Activated CD8-positive, alpha-beta memory T cell treated with anti-CD3 and anti-CD28 coated beads, Interleukin-2, amount 50 U/mL, for 1 hour (primary cell): ENCODE results near the gene KCNT1.

ENCODE experiments used
- DNase-seq: peaks from one replicate; pipeline ENCODE4 v3.0.0-alpha.2; 2020; ENCODE audit errors: extremely low read depth

Gene KCNT1

DNA sequence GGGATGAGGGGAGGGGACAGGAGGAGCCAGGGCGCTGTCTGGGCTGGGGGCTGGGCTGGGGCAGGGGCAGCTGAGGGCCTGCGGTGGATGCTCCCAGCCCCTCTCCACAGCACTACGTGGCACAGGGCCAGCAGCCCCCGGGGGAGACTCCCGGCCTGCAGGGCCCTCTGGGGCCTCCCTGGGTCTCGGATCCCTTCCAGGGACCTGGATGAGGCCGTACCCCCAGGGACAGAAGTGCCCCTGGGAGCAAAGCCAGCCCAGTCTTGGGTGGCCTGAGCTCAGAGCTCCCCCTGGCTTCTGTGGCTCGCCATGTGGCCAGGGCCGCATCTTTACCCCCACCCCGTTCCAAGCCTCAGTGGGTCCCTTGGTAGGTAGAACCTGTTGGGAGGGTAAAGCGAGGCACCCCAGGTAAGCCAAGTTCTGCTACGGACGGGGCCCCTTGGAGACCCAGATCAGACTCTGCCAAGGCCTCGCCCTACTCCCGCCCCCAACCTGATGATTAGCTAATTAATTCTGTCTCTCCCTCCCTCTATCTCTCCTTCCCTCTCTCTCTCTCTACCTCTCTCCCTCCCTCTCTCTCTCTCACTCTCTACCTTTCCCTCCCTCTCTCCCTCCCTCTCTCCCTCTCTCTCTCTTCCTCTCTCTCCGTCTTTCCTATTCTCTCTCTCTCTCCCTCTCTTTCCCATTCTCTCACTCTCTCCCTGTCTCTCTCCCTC lies 24.3 kb downstream of the KCNT1 start:
- DNase-seq: no peak

- no peak for DNase-seq
Observed at GRCh38 chr9:135727257-135727875, 25.4 kb downstream of the KCNT1 start.

GRCh38 chr9:135728436-135729110 lies 26.6 kb downstream of the KCNT1 start:
- no peak for DNase-seq

DNA sequence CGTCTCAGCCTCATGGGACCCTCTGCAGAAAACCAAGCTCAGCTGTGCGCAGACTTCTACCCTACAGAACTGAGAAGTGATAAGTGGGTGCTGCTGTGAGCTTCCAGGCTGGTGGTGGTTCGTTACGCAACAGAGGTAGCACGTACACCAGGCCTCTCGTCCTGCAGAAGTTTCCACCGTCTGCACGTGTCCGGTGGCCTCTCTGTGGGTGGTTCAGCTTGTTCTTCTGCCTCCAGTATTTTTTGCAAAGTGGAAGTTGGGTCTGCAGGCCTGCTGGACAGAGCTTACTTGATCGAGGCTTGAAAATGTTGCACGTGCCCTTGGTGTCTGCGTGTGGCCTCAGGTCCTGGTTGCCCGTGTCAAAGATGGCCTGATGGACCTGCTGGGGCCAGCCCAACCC lies 27.5 kb downstream of the KCNT1 start:
- DNase-seq: no peak

GRCh38 chr9:135731454-135731853 lies 29.5 kb downstream of the KCNT1 start:
- DNase-seq: no peak

GRCh38 chr9:135732569-135733257 lies 30.7 kb downstream of the KCNT1 start:
- no peak for DNase-seq

- DNase-seq: no peak
Observed at GRCh38 chr9:135734616-135735144, 32.7 kb downstream of the KCNT1 start.

DNA sequence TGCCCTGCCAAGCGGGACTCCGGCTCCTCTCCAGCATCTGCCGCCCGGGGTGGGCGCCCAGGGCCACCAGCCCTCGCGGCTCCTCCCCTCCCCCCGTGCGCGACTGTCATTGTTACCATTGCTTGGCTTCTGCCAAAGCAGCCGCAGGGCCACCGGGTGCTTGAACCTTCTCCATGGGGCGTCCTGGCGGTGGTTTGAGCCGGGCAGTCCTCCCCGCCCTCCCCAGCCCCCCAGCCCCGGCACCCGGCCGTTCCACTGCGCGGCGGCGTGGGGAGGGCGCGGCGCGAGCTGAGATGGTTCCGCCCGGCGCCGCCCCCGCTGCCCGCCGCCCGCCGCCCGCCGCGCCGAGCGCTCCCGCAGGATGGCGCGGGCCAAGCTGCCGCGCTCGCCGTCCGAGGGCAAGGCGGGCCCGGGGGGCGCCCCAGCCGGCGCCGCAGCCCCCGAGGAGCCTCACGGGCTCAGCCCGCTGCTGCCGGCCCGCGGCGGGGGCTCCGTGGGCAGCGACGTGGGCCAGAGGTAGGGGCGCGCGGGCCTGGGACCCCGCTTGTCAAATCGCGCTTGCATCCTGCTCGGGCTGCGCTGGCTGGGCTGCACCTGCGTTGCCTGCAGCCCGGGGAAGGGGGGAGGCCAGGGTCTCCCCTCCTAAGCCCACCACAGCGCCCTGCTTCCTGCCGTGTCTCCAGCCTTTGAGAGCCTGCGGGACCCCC lies 34.4 kb downstream of the KCNT1 start:
- DNase-seq: no peak

DNA sequence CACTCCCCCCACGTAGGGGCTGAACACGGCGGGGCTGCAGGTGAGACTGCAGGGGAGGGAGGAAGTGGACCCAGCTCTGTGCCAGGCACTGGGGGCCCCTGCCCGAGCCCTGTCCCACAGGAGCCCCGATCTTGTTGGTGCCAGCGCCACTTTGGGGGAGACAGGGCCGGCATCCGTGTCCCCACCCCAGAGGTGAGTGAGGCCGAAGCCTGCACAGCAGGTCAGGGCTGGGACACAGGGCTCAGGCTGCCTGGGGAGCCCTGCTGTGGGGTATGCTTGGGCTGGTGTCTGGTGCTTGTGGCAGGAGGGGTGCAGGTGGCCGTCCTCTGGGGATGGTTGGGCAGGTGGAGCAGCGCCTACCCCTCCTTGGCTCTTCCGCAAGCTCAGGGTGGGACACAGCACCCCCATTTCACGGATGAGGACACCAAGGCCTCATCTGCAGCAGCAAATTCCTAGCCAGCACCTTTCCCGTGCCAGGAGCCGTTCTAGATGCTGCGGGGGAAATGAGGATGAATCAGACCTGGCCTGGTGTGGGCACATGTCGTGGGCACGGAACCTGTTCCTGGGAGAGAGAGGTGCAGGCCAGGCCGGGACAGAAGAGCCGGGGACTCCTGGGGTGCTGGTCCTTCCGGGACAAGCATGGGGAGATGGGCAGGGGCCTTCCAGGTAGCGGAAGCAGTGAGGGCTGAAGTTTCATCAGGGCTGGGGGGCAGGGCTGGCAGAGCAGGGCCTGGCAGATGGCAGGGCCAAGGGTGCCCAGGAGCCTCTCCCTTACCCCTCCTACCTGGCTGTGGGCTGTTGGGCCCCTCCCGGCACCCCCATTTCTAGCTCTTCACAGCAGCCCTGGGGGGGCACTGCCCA lies 35.2 kb downstream of the KCNT1 start:
- no peak for DNase-seq

DNA sequence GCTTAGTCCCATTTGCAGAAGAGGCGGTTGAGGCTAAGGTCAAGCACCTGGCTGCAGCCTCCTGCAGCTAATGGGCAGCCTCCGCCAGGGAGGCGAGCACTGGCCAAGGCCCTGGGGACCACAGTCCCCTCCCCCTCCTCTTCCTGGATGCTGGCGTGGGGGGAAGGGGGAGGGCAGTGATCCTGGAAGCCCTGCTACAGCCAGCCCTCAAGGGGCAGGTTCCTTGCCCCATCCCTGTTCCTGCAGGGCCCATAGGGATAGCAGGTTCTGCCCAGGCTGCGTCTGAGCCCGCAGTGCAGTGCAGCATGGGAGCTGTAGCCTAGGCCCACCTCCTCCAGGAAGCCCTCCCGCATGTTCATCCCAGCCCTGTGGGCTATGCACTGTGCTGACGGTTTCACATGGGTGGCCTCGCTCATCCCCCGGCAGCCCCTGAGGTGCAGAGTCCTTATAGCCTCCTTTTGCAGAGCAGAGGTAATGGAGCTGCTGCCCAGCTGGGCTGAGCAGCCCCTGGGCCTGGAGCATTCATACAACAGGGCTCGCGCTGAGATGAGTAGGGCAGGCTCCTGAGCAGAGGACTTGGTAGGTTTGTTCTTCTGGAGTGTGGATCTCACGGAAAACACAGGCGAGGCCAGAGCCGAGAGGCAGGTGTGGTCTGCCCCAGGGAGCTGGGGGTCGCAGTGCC lies 36.0 kb downstream of the KCNT1 start:
- DNase-seq: no peak

DNA sequence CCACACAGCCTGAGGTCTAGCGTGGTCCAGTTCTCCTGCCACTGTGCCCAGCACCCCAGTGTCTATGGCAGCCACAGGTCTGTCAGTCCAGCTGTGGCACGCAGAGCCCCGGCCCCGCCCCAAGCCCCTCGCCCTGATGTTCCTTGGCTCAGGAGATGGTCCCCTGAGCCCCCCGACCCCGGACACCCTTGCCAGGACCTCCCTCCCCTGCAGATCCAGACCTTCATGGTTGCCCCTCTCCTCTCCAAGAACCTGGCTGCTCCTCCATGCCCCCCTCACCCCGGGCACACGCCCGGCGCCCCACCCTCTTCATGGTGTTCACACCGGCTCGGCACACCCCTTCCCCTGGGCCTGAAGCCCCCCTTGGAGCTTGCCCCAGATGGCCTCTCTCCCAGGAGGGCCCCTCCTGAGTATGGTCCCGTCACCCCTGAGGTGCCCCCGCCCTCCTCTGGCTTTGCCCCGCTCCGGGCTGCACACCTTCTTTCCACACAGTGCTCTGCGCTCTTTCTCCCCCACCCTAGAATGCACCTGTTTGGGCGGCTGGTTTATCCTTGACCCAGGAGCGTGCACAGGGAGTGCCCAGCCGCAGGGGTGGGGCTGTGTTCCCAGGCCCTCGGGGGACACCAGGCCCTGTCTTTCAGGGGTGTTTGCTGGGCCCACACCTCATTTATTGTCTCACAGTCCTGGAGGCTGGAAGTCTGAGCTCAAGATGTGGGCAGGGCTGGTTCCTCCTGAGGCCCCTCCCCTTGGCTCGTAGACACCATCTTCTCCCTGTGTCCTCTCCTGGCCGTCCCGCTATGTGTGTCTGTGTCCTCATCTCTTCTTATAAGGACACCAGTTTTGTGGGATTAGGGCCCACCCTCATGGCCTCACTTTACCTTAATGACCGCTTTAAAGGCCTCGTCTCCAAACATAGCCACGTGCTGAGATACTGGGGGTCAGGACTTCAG lies 37.6 kb downstream of the KCNT1 start:
- no peak for DNase-seq

DNA sequence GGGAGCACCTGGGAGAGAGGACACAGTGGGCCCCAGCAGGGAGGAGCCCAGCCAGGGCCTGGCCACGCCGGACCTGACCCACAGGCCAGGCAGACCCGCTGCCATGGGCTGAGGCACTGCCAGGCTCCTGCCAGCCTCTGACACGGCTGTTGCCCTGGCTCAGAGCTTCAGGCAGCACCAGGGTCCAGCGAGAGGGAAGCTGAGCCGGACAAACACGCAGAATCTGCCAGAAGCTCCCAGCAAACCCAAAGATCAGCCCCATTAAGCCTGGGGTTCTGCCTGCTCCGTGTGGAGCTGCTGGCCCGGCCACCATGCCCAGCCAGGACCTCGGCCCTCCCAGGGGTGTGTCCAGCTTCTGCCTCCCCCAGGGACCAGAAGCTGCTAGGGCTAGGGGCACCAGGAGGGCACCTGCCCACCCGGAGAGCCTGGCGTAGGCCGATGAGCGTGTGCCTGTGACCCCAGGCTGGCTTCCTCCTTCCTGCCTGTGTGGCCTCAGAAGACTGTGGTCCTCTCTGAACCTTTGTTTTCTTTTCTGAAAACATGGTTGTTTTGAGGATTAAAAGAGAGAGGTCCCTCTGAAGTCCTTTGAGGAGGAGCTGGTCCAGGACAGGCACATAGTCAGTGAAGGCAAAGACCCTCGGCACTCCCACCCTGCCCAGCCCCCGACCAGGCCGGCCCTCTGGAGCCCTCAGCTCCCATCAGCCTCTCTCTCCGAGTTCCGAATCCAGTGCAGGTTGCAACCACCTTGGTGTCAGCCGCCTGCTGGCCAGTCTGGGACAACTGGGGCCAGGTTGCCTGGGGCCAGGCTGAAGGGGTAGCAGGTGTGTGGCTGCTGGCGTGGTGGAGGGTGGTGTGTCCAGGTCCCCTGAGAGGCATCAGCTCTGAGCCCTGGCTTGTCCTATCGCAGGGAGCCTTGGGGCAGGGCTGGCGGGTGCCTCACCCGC lies 39.6 kb downstream of the KCNT1 start:
- DNase-seq: no peak

- DNase-seq: no peak
Observed at GRCh38 chr9:135743021-135743420, 41.0 kb downstream of the KCNT1 start.

DNA sequence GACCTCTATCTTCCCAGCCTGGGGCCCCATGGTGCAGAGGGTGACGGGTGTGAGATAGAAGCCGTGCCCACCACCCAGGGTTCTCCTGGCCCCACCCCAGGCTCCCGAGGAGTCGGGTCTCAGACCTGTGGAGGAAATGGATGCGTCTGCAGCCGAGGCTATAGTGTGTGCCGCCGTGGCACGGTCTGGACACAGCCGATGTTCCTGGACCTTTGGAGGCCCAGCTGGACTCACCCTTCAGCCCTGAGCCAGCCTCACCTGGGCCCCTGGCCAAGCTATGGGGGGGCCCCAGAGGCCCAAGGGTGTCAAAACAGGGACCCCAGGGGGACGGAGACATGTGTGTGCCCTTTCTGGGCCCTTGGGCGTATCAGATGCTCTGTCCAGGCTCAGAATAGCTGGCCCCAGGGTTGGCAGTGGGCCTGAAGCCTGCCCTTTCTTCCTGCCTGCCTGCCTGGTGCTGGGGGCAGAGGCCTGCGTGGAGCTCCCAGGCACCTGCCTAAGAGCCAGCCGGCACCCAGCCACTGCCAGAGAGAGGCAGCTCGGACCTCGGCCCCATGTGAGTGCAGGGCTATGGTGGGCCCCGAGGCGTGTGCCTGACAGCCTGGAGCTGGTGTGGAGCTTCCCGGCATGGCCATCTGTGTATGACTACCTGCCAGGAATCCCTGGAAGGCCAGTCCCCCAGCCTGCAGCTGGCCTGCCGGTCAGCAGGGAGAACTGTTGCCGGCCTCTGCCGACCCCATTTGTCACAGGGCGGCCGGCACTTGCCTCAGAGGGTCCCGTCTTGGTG lies 41.8 kb downstream of the KCNT1 start:
- DNase-seq: no peak

DNA sequence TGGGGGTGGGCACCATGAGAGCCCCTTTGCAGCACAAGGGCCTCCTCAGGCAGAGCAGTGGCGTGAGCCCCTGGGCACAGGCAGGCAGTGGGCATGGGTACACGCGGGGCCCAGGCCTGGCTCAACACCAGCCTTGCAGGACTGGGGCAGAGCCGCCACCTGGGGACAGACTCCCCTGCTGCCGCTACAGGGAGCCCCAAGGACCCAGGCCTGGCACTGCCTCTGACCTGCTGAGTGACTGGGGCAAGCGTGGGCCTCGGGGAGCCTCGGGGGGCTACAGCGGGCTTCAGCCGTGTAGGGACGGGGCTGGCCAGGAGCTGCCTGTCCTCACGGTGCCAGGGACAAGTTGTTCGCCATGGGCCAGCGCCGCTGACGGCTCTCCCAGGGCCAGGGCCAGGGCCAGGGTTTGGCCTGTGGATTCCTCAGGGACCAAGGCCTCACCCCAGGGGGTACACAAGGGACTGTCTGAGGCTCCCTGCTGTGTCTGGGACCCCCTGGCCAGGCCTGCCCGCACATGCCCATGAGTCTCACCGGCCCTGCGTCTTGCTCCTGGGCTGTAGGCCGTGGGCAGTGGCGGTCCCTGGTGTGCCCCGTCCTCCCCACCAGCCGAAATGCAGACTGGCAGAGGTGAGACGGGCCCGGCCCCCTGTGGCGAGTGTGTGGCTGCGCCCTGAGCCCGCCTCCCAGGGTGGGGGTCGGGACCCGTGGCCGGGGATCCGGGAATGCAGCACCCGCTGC lies 42.5 kb downstream of the KCNT1 start:
- DNase-seq: no peak

DNA sequence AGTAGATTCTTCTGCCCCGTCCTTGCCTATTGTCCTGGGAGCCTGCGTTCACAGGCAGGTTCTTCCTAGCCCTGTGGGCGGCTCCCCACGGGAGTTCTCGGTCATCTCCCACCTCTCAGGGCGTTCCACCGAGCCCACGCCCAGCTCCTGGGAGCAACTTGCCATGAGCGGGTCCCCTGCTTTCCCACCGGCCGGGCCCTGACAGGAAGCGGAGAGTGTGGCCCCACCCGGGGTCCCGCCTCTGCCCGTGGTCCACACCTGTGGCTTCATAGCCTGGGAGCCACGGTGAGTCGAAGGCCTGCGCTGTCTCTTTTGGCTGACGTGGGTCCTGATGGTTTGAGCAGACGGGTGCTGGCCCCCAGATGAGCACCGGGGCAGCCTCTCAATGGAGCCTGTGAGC lies 43.2 kb downstream of the KCNT1 start:
- DNase-seq: no peak
